SK-N-MC (cell line): Measurements from ENCODE around the gene CPNE5.

Source experiments
- EZH2 ChIP-seq: fragments of 200-600 bp; sonication (generic); IDR thresholded peaks from one replicate; pipeline ENCODE4 v1.6.1; 2017; ENCODE audit warnings: antibody characterized with exemption
- FOXP2 ChIP-seq: optimal IDR thresholded peaks from 2 replicates; pipeline ENCODE3; 2011; ENCODE audit warnings: mild to moderate bottlenecking, moderate library complexity; ENCODE audit not compliant: insufficient read depth; ENCODE audit errors: extremely low read length, control extremely low read depth
- POLR2AphosphoS5 ChIP-seq: IDR thresholded peaks from 2 replicates; pipeline ENCODE4 v1.6.1; 2012; ENCODE audit warnings: mild to moderate bottlenecking, low read depth, low read length, borderline replicate concordance

DNA sequence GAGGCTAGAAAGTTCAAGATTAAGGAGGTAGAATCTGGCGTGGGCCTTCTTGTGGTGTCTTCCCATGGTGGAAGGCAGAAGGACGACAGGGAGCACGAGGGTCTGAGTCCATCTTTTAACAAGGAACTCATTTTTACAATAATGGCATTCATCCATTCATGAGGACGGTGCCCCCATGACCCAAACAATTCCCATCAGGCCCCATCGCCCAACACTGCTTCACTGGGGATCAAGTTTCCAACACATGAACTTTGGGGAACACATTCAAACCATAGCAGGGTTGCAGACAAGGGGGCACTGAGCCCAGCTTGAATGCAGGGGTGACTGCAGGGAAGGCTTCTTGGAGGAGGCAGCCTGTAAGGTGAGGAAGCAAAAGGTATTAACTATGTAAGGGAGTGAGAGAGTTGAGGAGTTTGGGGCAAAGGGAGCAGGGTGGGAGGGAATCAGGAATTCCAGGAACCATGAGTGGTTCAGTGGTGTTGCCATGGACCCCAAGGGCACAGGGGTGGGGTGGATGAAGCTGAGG lies 136.1 kb downstream of the CPNE5 start:
- TF ChIP-seq FOXP2: no peak
- TF ChIP-seq EZH2: no peak
- no peak for TF ChIP-seq POLR2AphosphoS5
